Activated CD8-positive, alpha-beta memory T cell treated with anti-CD3 and anti-CD28 coated beads, Interleukin-2, amount 10 ng/mL, durations not matched to agents 7 days and 5 days (primary cell): ENCODE measurements around the gene OVCH2. TPM values are rescaled to one million over a fixed set of nuclear protein-coding genes. Genes with fewer than 3 reads are reported as not detected.

Experiments used
- ATAC-seq: fragments of 150-1000 bp; cut with Tn5 transposase; one replicate; pipeline ENCODE4 v1.10.0; 2021; ENCODE audit warnings: moderate library complexity
- CTCF ChIA-PET: fragments of 350-600 bp; sonication (Branson Sonifier 250); formaldehyde crosslinking; loops from one replicate; lab custom pipeline; 2021; ENCODE audit warnings: antibody characterized with exemption; lab: Charles Lee
- DNase-seq: peaks from one replicate; pipeline ENCODE4 v3.0.0-alpha.2; 2020
- H3K27ac Mint-ChIP-seq: one replicate; pipeline ENCODE4 v1.8.0; 2021; ENCODE audit warnings: mild to moderate bottlenecking, mixed read lengths
- H3K27me3 Mint-ChIP-seq: one replicate; pipeline ENCODE4 v1.8.0; 2021; ENCODE audit warnings: mixed read lengths
- H3K36me3 Mint-ChIP-seq: one replicate; pipeline ENCODE4 v1.8.0; 2021; ENCODE audit warnings: mild to moderate bottlenecking, mixed read lengths
- H3K4me1 Mint-ChIP-seq: one replicate; pipeline ENCODE4 v1.8.0; 2021; ENCODE audit warnings: mixed read lengths
- H3K4me3 Mint-ChIP-seq: one replicate; pipeline ENCODE4 v1.8.0; 2021; ENCODE audit warnings: mild to moderate bottlenecking, moderate library complexity, mixed read lengths
- H3K9me3 Mint-ChIP-seq: one replicate; pipeline ENCODE4 v1.8.0; 2022; ENCODE audit warnings: low read depth, mixed read lengths
- total RNA-seq, 2 experiments: library from RNA; stranded (reverse); gene quantifications; one replicate each; pipeline ENCODE4 v1.2.3, GENCODE V29; 2021

OVCH2 gene
- total RNA-seq, 2 experiments from 2014 or later: not detected

DNA sequence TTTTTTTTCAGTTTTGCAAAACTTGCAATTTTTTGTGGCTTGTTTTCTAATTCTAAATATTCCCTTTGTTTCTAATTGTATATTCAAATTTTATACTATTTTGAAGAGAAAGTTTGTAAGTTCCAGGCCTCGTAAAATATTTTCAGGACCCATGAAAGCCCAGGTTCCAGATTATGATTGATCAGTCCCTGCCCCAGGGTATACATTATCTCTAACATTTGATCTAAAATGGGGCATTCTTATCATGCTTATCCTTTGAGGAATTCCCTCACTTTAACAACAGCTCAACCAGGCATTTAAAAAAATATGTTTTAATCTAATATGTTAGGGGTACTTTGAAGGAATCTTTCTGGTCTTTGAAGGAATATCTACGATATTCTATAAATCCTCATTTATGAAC is 59.4 kb downstream of the OVCH2 start:
- CTCF ChIA-PET: interaction anchor here (1.3 kb wide), 1 partner anchor 135 kb away, joined by 3 read pairs; no protein-coding TSS in a partner anchor
- H3K27ac Mint-ChIP-seq: no peak overlapping the region
- no peaks in the 10 kb centered on the region for H3K9me3 Mint-ChIP-seq
- ATAC-seq (no peak), DNase-seq (no peak)
- H3K4me3 Mint-ChIP-seq: no peak overlapping the region
- no peaks in the 10 kb centered on the region for H3K36me3 Mint-ChIP-seq
- no peaks in the 10 kb centered on the region for H3K4me1 Mint-ChIP-seq
- no peaks in the 10 kb centered on the region for H3K27me3 Mint-ChIP-seq

DNA sequence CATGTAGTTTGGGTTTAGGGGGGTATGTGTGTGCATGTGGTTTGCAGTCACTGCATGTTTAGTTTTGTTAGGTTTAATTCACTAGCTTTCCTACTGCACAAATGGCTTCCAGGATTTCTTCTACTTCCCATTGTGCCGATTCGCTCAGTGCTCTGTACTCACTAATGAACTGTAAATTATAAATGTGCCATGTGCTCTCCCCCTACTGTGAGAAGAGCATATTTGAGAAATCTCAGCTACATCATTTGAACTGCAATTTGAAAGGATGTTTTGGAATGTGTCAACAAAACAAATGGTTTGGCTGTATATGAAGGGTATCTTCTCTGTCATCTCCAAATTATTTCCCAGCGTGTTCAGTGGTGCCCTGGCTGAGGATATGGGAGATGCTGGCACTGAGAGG is 61.1 kb downstream of the OVCH2 start:
- Mint-ChIP-seq H3K27ac (no peak overlapping the region), H3K27me3 (no peaks in the 10 kb centered on the region), H3K4me1 (no peaks in the 10 kb centered on the region), H3K36me3 (no peaks in the 10 kb centered on the region), H3K4me3 (no peak overlapping the region), H3K9me3 (no peaks in the 10 kb centered on the region)
- CTCF ChIA-PET: interaction anchor here (1.3 kb wide), 1 partner anchor 12 kb away, joined by 3 read pairs; no protein-coding TSS in a partner anchor
- DNase-seq (no peak), ATAC-seq (no peak)

DNA sequence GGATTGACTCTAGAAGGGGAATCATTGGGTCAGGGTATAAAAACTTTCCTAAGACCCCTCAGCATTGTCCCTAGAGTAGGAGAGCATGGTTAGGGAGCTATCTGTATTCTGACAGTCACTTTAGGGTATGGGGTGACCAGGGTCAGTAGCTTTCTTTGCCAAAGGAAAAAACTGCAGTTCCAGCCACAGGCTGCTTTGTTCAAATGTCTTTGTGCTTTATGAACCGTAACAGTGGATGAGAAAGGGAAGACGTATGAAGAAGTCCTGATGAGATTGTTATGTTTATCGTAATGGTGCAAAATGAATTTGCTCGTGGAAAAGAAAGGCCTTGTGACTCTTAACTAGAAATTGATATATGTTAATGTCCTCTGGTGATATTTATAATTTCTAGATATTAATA is 63.0 kb downstream of the OVCH2 start:
- H3K36me3 Mint-ChIP-seq: no peaks in the 10 kb centered on the region

DNA sequence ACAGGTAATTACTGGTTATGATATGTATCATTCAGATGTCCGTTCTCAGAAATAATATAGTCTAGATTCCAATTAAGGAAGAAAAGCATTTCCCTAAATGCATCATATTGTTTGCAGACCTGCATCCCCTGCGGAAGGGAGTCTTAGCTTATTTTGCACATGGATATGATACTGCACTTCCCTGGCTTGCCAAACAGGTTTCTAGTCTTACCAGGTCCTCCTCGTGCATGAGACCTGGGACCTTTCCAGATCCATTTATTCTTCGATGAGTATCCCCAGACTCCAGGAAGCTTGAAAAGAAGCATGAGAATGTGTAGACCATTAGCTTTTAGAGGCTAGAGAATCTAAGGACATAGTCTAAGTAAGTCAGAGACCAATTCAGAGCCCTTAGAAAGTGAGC is 63.5 kb downstream of the OVCH2 start:
- Mint-ChIP-seq H3K4me3 (no peak overlapping the region), H3K4me1 (peaks cover 2% of the 10 kb centered on the region), H3K27ac (no peak overlapping the region), H3K27me3 (no peaks in the 10 kb centered on the region), H3K36me3 (no peaks in the 10 kb centered on the region), H3K9me3 (no peaks in the 10 kb centered on the region)
- DNase-seq (no peak), ATAC-seq (no peak)
- CTCF ChIA-PET: interaction anchor here (1.0 kb wide), 1 partner anchor 23 kb away, joined by 4 read pairs; no protein-coding TSS in a partner anchor

More for the DNA sequence above, 63.0 kb downstream of the OVCH2 start:
- Mint-ChIP-seq H3K9me3 (no peaks in the 10 kb centered on the region), H3K4me3 (no peak overlapping the region), H3K4me1 (peaks cover 2% of the 10 kb centered on the region), H3K27me3 (no peaks in the 10 kb centered on the region), H3K27ac (no peak overlapping the region)
- CTCF ChIA-PET: interaction anchor here (1.0 kb wide), 1 partner anchor 22 kb away, joined by 4 read pairs; no protein-coding TSS in a partner anchor
- ATAC-seq (no peak), DNase-seq (no peak)

DNA sequence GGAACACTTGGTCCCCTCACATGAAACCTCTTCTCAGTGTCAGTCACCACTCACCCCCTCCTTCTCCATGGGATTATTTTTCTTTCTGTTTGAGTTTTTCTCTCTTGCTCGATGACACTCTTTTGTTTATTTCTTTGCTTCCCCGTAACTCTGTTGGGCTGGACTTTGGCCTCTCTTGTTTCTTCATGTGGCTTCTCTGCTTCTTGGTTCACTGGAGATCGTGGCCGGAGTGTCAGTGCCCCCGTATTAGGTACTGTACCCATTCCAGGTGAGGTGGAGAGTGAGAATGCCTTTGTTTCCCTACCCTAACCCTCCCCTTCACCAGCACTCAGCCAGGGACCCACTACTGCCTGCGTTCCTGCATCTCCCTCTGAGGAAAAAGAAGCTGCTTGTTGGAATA is 65.5 kb downstream of the OVCH2 start:
- no peak overlapping the region for H3K4me3 Mint-ChIP-seq
- no peak overlapping the region for H3K27ac Mint-ChIP-seq
- H3K4me1 Mint-ChIP-seq: peaks cover 2% of the 10 kb centered on the region
- no peaks in the 10 kb centered on the region for H3K9me3 Mint-ChIP-seq
- CTCF ChIA-PET: no interaction called here
- H3K36me3 Mint-ChIP-seq: no peaks in the 10 kb centered on the region
- no peak for DNase-seq
- ATAC-seq: no peak
- no peaks in the 10 kb centered on the region for H3K27me3 Mint-ChIP-seq

DNA sequence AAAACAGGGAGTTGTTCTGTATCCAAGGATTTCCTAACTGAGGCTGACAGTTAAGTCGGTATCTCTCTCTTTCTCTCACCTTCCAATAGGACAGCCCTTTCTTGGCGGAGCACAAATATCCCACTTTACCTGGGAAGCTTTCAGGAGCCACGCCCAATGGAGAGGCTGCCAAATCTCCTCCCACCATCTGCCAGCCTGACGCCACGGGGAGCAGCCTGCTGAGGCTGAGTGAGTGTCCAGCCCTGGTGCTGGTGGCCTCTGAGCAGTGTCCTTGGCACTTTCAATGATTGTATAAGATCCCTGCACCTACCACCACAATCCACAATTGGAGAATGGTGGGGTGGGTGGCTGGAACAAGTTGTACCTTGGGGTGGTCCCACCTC is 66.6 kb downstream of the OVCH2 start:
- no peak for ATAC-seq
- CTCF ChIA-PET: no interaction called here
- DNase-seq: no peak
- no peaks in the 10 kb centered on the region for H3K27me3 Mint-ChIP-seq
- peaks cover 2% of the 10 kb centered on the region for H3K4me1 Mint-ChIP-seq
- H3K9me3 Mint-ChIP-seq: no peaks in the 10 kb centered on the region
- H3K27ac Mint-ChIP-seq: no peak overlapping the region
- H3K36me3 Mint-ChIP-seq: no peaks in the 10 kb centered on the region
- no peak overlapping the region for H3K4me3 Mint-ChIP-seq

Other genes starting within 250 kb of the OVCH2 start
- not detected for gene OLFML1, start 221.0 kb downstream of the OVCH2 start, total RNA-seq
- 10 to 100 TPM in 1 of 2 experiments, 1 to 10 TPM in 1; 7.8 to 10.0 TPM for gene PPFIBP2, start 192.5 kb downstream of the OVCH2 start, total RNA-seq
- gene CYB5R2, start 33.0 kb downstream of the OVCH2 start, total RNA-seq: 1 to 10 TPM; 1.5 to 2.4 TPM
- gene OR5P2, start 90.5 kb upstream of the OVCH2 start, total RNA-seq: not detected
- not detected for gene OR5P3, start 124.4 kb upstream of the OVCH2 start, total RNA-seq
- not detected for gene OR10A6, start 224.8 kb upstream of the OVCH2 start, total RNA-seq
- gene OR10A3, start 235.2 kb upstream of the OVCH2 start, total RNA-seq: not detected